Measurements from ENCODE around the gene FOXA3. TPM values are rescaled to one million over a fixed set of nuclear protein-coding genes. Genes with fewer than 3 reads are reported as not detected.

Gene FOXA3
- total and polyA plus RNA-seq, 7 donors = 0.49 to 72.8 (median 42.6) TPM; not detected in 3

DNA sequence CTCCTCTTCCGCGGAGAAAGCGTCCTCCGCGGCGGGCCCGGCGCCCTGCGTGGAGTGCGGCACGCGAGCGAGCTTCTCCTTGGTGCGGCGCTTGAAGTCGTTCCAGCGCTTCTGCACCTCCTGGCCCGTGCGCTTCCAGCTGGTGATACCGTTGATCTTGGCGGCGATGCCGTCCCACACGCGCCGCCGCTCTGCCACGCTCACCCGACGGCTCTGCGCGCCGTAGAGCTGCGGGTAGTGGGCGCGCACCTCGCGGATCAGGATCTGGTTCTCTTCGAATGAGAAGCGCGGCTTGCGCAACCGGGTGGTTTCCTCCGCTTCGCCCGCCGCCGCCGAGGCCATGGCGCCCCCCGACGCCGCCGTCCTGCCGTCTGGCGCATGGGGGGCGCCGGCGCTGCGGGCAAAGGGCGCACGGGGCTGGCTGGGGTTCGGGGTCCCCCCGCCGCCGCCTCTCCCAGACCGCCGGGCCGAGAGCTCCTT is 37.3 kb downstream of the FOXA3 start:
- intact Hi-C loops (cut with DNase I) = loop anchor here (5.0 kb wide), 1 partner anchor 96 kb away; the partner anchor contains the start of gene CCDC61
- Histone ChIP-seq H3K9me3 (no peaks in the 10 kb centered on the region), H3K27ac (peak overlapping the region; percentile 83 to 89 (median 84)), H3K27me3 (no peaks in the 10 kb centered on the region), H3K4me1 (peaks cover 0 to 26% (median 21%) of the 10 kb centered on the region in 4 donors), H3K4me3 (peak overlapping the region; percentile 71 to 80 (median 74)), H3K36me3 (peaks cover 0 to 29% (median 12%) of the 10 kb centered on the region in 4 donors)
- WGBS, 2 donors = 14 to 31% methylated on average over 69 of the region's 69 CpGs
- TF ChIP-seq, protein P1, sequence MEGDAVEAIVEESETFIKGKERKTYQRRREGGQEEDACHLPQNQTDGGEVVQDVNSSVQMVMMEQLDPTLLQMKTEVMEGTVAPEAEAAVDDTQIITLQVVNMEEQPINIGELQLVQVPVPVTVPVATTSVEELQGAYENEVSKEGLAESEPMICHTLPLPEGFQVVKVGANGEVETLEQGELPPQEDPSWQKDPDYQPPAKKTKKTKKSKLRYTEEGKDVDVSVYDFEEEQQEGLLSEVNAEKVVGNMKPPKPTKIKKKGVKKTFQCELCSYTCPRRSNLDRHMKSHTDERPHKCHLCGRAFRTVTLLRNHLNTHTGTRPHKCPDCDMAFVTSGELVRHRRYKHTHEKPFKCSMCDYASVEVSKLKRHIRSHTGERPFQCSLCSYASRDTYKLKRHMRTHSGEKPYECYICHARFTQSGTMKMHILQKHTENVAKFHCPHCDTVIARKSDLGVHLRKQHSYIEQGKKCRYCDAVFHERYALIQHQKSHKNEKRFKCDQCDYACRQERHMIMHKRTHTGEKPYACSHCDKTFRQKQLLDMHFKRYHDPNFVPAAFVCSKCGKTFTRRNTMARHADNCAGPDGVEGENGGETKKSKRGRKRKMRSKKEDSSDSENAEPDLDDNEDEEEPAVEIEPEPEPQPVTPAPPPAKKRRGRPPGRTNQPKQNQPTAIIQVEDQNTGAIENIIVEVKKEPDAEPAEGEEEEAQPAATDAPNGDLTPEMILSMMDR (IDR thresholded peaks at IDR 0.05) = no peak
- TF ChIP-seq EP300 (IDR thresholded peaks at IDR 0.05) (no peak), POLR2AphosphoS5 (IDR thresholded peaks at IDR 0.05) (no peak), POLR2A (IDR thresholded peaks at IDR 0.05) (no peak)
- peak; percentile 82 for DNase-seq

GRCh38 chr19:45901912-45902650 is 38.0 kb downstream of the FOXA3 start, which contains the start of gene MYPOP:
Gene MYPOP (minus strand): TSS chr19:45902613. CDS start chr19:45901773, 840 bp downstream.
- peak within 1 kb of the TSS; percentile 83 to 89 (median 84) for H3K27ac ChIP-seq
- no peaks in the 10 kb centered on the region for H3K9me3 ChIP-seq
- H3K36me3 ChIP-seq = peaks cover 0 to 29% (median 12%) of the 10 kb centered on the region in 4 donors
- DNase-seq = no peak
- H3K4me1 ChIP-seq = peaks cover 0 to 26% (median 21%) of the 10 kb centered on the region in 4 donors
- intact Hi-C loops (cut with DNase I) = loop anchor here (2.0 to 5.0 kb wide), 2 partner anchors 15 to 95 kb away; partner anchors contain the start of genes CCDC61 and IRF2BP1
- TF ChIP-seq EP300 (IDR thresholded peaks at IDR 0.05) = no peak
- TF ChIP-seq POLR2AphosphoS5 (IDR thresholded peaks at IDR 0.05) = no peak
- TF ChIP-seq, protein P1 (IDR thresholded peaks at IDR 0.05) = no peak
- no peak for TF ChIP-seq POLR2A (IDR thresholded peaks at IDR 0.05)
- WGBS, 2 donors = 1% methylated on average over 47 of the region's 47 CpGs
- H3K4me3 ChIP-seq = peak within 1 kb of the TSS; percentile 71 to 80 (median 74)
- H3K27me3 ChIP-seq = no peaks in the 10 kb centered on the region

DNA sequence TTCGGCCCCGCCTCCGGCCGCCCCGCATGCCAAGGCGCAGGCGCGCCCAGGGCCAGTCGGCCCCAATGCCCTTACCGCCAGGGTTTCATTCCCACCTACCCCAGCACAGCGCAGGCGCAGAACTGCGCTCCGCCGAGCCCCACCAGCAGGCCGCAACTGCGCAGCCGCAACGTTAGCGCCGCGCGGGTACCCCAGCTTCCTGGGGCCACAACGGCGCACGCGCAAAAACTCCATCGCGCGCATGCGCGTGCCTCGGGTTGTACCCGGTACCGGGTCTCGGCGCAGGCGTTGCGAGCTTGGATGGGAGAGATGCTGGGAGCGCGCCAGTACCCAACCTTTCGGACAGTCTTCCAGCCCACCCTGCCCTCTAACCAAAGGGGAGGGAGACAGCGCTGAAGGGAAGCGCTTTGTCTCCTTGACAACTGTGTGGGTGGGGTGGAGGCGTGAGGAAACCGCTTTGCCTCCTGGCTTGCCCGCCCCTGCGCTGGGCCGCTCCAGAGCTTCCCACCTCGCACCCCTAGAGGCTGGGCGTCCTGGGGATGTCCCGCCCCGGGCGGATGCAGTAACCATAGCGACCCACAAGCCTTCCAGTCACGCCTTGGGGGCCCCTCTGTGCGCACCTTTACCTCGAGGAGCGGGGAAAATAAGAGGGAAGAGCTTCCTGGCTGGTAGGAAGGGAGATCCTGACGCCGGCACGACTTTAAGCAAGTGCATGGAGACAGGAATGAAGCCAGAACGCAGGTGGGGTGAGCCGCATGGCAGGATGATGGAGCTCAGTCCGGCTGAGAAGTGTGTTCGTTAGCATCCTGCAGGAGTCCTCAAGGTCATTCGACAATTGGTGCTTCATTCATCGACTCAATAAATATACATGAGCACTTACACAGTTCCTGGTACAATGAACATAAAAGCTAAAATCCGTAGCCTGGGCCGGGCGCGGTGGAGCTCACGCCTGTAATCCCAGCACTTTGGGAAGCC is 38.8 kb downstream of the FOXA3 start:
- 0 to 1% methylated on average over 73 of the region's 73 CpGs for WGBS, 2 donors
- intact Hi-C loops (cut with DNase I) = loop anchor here (2.0 to 5.0 kb wide), 2 partner anchors 16 to 94 kb away; partner anchors contain the start of genes CCDC61 and IRF2BP1
- peak; percentile 99 for DNase-seq

DNA sequence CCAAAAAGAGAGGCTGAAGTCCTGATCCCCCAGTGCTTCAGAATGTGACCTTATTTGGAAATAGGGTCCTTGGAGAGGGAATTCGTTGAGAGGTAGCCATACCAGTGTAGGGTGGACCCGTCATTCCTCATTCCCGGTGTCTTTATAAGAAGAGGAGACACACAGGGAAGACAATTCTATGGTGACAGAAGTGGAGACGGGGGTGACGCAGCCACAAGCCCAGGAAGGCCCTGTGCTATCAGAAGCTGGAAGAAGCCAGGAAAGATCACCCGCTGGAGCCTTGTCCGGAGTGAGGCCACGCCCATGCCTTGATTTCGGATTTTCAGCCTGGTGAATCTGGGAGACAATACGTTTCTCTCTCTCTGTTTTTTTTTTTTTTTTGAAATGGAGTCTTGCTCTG is 40.9 kb downstream of the FOXA3 start:
- no peak for DNase-seq
- TF ChIP-seq POLR2AphosphoS5 (IDR thresholded peaks at IDR 0.05) = no peak
- no peak for TF ChIP-seq EP300 (IDR thresholded peaks at IDR 0.05)
- TF ChIP-seq, protein P1 (IDR thresholded peaks at IDR 0.05) = no peak
- TF ChIP-seq POLR2A (IDR thresholded peaks at IDR 0.05) = no peak
- no peaks in the 10 kb centered on the region for H3K27me3 ChIP-seq
- H3K4me1 ChIP-seq = peaks cover 0 to 25% (median 21%) of the 10 kb centered on the region in 4 donors
- H3K27ac ChIP-seq = no peak overlapping the region
- H3K9me3 ChIP-seq = no peaks in the 10 kb centered on the region
- peaks cover 0 to under 1% (median 0%) of the 10 kb centered on the region in 4 donors for H3K36me3 ChIP-seq
- WGBS, 2 donors = 77 to 80% methylated on average over 10 of the region's 10 CpGs
- intact Hi-C loops (cut with DNase I) = no loop called here
- H3K4me3 ChIP-seq = no peak overlapping the region

More for the DNA sequence above, 38.8 kb downstream of the FOXA3 start:
- Histone ChIP-seq H3K9me3 (no peaks in the 10 kb centered on the region), H3K27ac (peak overlapping the region; percentile 83 to 89 (median 84)), H3K4me3 (peak overlapping the region; percentile 71 to 80 (median 74)), H3K27me3 (no peaks in the 10 kb centered on the region), H3K4me1 (peaks cover 0 to 26% (median 21%) of the 10 kb centered on the region in 4 donors), H3K36me3 (peaks cover 0 to 21% (median 12%) of the 10 kb centered on the region in 4 donors)
- no peak for TF ChIP-seq EP300 (IDR thresholded peaks at IDR 0.05)
- peak; percentile 45 to 63 for TF ChIP-seq POLR2A (IDR thresholded peaks at IDR 0.05)
- TF ChIP-seq POLR2AphosphoS5 (IDR thresholded peaks at IDR 0.05) = peak; percentile 78 to 92 (median 86)
- TF ChIP-seq, protein P1 (IDR thresholded peaks at IDR 0.05) = peak in 1 of 4 experiments; percentile 27
